CD14-positive monocyte (primary cell): Measurements from ENCODE around the gene TXNDC17. TPM values are rescaled to one million over a fixed set of nuclear protein-coding genes. Genes with fewer than 3 reads are reported as not detected.
A peak's percentile ranks its signal among the peaks of the same experiment; 100 is the strongest.

Experiments used
- DNase-seq, 3 donors: peaks; one replicate each; pipeline ENCODE4 v3.0.0-alpha.2; 2011 to 2022
- H2AFZ ChIP-seq: 2 replicates; pipeline ENCODE4 v1.6.0; 2012; ENCODE audit warnings: mild to moderate bottlenecking, low read depth, low read length, inconsistent platforms; ENCODE audit not compliant: insufficient read depth, poor library complexity, severe bottlenecking
- H3K27ac ChIP-seq, 2 donors: 1 replicate in 1 of 2; 2 replicates in 1 of 2; pipeline ENCODE4 v1.5.1; 2012 to 2013; ENCODE audit warnings: low read length in 2 of 2, control low read depth in 1 of 2, inconsistent platforms in 1 of 2, low read depth in 1 of 2, mild to moderate bottlenecking in 1 of 2
- H3K27me3 ChIP-seq, 2 donors: one replicate each; pipeline versions ENCODE4 v1.6.0 to v1.6.1; 2011 to 2013; ENCODE audit warnings: low read length in 2 of 2; ENCODE audit not compliant: control insufficient read depth in 2 of 2, insufficient read depth in 2 of 2
- H3K36me3 ChIP-seq, 2 donors: replicated peaks in 1 of 2; 1 replicate in 1 of 2; 2 replicates in 1 of 2; pipeline versions ENCODE4 v1.5.1 to v1.6.1; 2012 to 2013; ENCODE audit warnings: low read length in 2 of 2, control low read depth in 1 of 2, inconsistent platforms in 1 of 2, mild to moderate bottlenecking in 1 of 2; ENCODE audit not compliant: insufficient read depth in 2 of 2, control insufficient read depth in 1 of 2
- H3K4me1 ChIP-seq, 2 donors: 1 replicate in 1 of 2; 2 replicates in 1 of 2; pipeline versions ENCODE4 v1.5.1 to v1.6.1; 2012 to 2013; ENCODE audit warnings: low read length in 2 of 2, control low read depth in 1 of 2, inconsistent platforms in 1 of 2, mild to moderate bottlenecking in 1 of 2, moderate library complexity in 1 of 2; ENCODE audit not compliant: insufficient read depth in 2 of 2, control insufficient read depth in 1 of 2
- H3K4me2 ChIP-seq: replicated peaks from 2 replicates; pipeline ENCODE3; 2012; ENCODE audit warnings: low read length, moderate library complexity, mild to moderate bottlenecking; ENCODE audit not compliant: poor library complexity, severe bottlenecking; ENCODE audit errors: extremely low read depth
- H3K4me3 ChIP-seq, 3 experiments: fragments of 200-600 bp in 1 of 3; sonication (generic) in 1 of 3; replicated peaks in 1 of 3; 1 replicate in 2 of 3; 2 replicates in 1 of 3; pipeline ENCODE4 v1.5.1; 2011 to 2013; ENCODE audit warnings: low read length in 3 of 3, mild to moderate bottlenecking in 3 of 3, control low read depth in 2 of 3, low read depth in 2 of 3, inconsistent platforms in 1 of 3, moderate library complexity in 1 of 3
- H3K79me2 ChIP-seq: 2 replicates; pipeline ENCODE4 v1.6.0; 2012; ENCODE audit warnings: mild to moderate bottlenecking, control low read depth, inconsistent platforms, low read length, moderate library complexity; ENCODE audit not compliant: insufficient read depth
- H3K9ac ChIP-seq: 2 replicates; pipeline ENCODE4 v1.6.0; 2017; ENCODE audit warnings: low read length, mild to moderate bottlenecking; ENCODE audit not compliant: insufficient read depth, poor library complexity, severe bottlenecking
- H3K9me3 ChIP-seq, 2 donors: replicated peaks in 1 of 2; 1 replicate in 1 of 2; 2 replicates in 1 of 2; pipeline versions ENCODE4 v1.5.1 to v1.6.1; 2012 to 2013; ENCODE audit warnings: low read length in 2 of 2, control low read depth in 1 of 2; ENCODE audit not compliant: control insufficient read depth in 1 of 2, insufficient read depth in 1 of 2
- H4K20me1 ChIP-seq: 2 replicates; pipeline ENCODE4 v1.6.0; 2012; ENCODE audit warnings: mild to moderate bottlenecking, low read length, control low read depth, moderate library complexity; ENCODE audit not compliant: insufficient read depth
- H3K27ac Mint-ChIP-seq, 7 donors: one replicate each; pipeline ENCODE4 v1.8.0; 2020; ENCODE audit warnings: mild to moderate bottlenecking in 7 of 7, mixed read lengths in 7 of 7, moderate library complexity in 6 of 7, inconsistent platforms in 2 of 7
- H3K27me3 Mint-ChIP-seq, 3 donors: one replicate each; pipeline ENCODE4 v1.8.0; 2021 to 2022; ENCODE audit warnings: low read depth in 3 of 3, mild to moderate bottlenecking in 3 of 3, mixed read lengths in 3 of 3, moderate library complexity in 3 of 3, inconsistent platforms in 1 of 3
- H3K36me3 Mint-ChIP-seq, 2 donors: one replicate each; pipeline ENCODE4 v1.8.0; 2020; ENCODE audit warnings: mixed read lengths in 2 of 2, inconsistent platforms in 1 of 2, mild to moderate bottlenecking in 1 of 2
- H3K4me1 Mint-ChIP-seq: one replicate; pipeline ENCODE4 v1.8.0; 2020; ENCODE audit warnings: mild to moderate bottlenecking, mixed read lengths
- H3K4me3 Mint-ChIP-seq, 2 donors: one replicate each; pipeline ENCODE4 v1.8.0; 2020; ENCODE audit warnings: mild to moderate bottlenecking in 2 of 2, mixed read lengths in 2 of 2, moderate library complexity in 1 of 2
- H3K9me3 Mint-ChIP-seq, 7 donors: one replicate each; pipeline ENCODE4 v1.8.0; 2020 to 2022; ENCODE audit warnings: mixed read lengths in 7 of 7, mild to moderate bottlenecking in 6 of 7, moderate library complexity in 6 of 7, inconsistent platforms in 2 of 7
- WGBS: methylation state at CpG from one replicate; pipeline ENCODE4 v1.1.5; 2013; ENCODE audit warnings: missing lambda C conversion rate; ENCODE audit not compliant: insufficient coverage; 5-methylcytosine and 5-hydroxymethylcytosine counted together
- intact Hi-C, 2 donors: fragments of 100-400 bp; cut with micrococcal nuclease; formaldehyde crosslinking; loops; one replicate each; pipeline versions ENCODE4 v1.15.0 to v1.15.1; 2023
- polyA plus RNA-seq, 3 donors: library from polyadenylated mRNA; depleted of rRNA in 1 of 3; unstranded in 2 of 3; stranded (reverse) in 1 of 3; fragments of 300-500 nt in 2 of 3; fragments of >200 nt in 1 of 3; fragmentation: Illumina TruSeq in 2 of 3; gene quantifications; 1 replicate in 2 of 3; 2 replicates in 1 of 3; pipeline ENCODE4 v1.2.3, GENCODE V29; 2012 to 2021
- TF ChIP-seq, protein P1 (sequence below): fragments of 200-600 bp; IDR thresholded peaks from one replicate; pipeline ENCODE4 v1.8.0; 2022; ENCODE audit warnings: antibody characterized with exemption, mild to moderate bottlenecking

Gene TXNDC17
- polyA plus RNA-seq, 3 donors = 88.8 to 357 (median 319) TPM

GRCh38 chr17:6642592-6642991, 1.7 kb downstream of the TXNDC17 start:
- H3K9ac ChIP-seq = no peak overlapping the region
- no peak overlapping the region for H3K4me3 Mint-ChIP-seq
- no peak for DNase-seq
- H3K4me1 ChIP-seq = peaks cover 21 to 33% of the 10 kb centered on the region in 2 donors
- H3K79me2 ChIP-seq = peaks cover 43% of the 10 kb centered on the region
- peak overlapping the region in 1 of 7 donors; percentile 69 for H3K27ac Mint-ChIP-seq
- no peaks in the 10 kb centered on the region for H3K27me3 ChIP-seq
- H3K4me1 Mint-ChIP-seq = peaks cover 37% of the 10 kb centered on the region
- no peaks in the 10 kb centered on the region for H3K9me3 Mint-ChIP-seq
- peaks cover 32% of the 10 kb centered on the region for H4K20me1 ChIP-seq
- intact Hi-C loops = loop anchor here in 1 of 2 donors (10.0 kb wide), 1 partner anchor 168 kb away; no protein-coding TSS in a partner anchor
- H3K27me3 Mint-ChIP-seq = peaks cover 0 to 11% (median 3%) of the 10 kb centered on the region in 3 donors
- H3K36me3 ChIP-seq = peaks cover 20 to 49% of the 10 kb centered on the region in 2 donors
- TF ChIP-seq, protein P1, sequence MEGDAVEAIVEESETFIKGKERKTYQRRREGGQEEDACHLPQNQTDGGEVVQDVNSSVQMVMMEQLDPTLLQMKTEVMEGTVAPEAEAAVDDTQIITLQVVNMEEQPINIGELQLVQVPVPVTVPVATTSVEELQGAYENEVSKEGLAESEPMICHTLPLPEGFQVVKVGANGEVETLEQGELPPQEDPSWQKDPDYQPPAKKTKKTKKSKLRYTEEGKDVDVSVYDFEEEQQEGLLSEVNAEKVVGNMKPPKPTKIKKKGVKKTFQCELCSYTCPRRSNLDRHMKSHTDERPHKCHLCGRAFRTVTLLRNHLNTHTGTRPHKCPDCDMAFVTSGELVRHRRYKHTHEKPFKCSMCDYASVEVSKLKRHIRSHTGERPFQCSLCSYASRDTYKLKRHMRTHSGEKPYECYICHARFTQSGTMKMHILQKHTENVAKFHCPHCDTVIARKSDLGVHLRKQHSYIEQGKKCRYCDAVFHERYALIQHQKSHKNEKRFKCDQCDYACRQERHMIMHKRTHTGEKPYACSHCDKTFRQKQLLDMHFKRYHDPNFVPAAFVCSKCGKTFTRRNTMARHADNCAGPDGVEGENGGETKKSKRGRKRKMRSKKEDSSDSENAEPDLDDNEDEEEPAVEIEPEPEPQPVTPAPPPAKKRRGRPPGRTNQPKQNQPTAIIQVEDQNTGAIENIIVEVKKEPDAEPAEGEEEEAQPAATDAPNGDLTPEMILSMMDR = no peak
- H3K36me3 Mint-ChIP-seq = peaks cover 42 to 44% of the 10 kb centered on the region in 2 donors
- no peaks in the 10 kb centered on the region for H3K9me3 ChIP-seq
- no peak overlapping the region for H3K27ac ChIP-seq
- no peak overlapping the region for H2AFZ ChIP-seq
- no peak overlapping the region for H3K4me3 ChIP-seq
- no CpG with 5 or more reads among the region's 2 CpGs for WGBS
- H3K4me2 ChIP-seq = no peak overlapping the region

DNA sequence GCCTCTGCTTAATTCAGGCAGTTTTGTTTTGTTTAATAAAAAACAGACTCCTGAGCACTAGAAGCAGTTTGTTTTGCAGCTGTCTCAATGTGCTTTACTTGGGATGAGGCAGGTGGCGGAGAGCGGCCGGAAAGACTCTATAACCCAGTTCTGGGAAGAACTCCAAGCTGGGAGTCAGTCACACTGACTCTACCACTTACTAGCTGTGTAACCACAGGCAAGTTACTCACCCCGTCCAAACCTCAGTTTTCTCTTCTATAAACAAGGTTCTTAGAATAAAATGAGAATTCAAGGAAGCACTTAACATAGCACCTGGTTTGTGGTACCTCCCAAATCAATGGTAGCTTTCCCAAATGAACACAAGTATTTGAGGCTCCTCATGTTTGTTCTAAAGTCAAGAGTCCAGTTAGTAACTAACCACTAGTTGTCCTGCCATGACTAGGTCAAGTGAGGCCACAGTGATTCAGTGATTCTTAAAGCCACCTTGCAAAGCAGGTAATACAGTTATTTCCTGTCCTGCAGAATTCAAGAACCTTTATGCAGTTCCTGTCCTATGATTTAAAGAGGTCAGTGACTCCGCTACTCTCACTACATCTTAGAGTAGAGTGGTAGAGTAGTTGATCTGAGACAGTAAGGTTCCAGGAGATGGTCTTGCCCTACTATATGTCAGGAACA, 2.7 kb downstream of the TXNDC17 start:
- 100% methylated on average over 3 of the region's 5 CpGs for WGBS
- peaks cover 34% of the 10 kb centered on the region for H3K4me1 Mint-ChIP-seq
- no peak overlapping the region for H3K27ac Mint-ChIP-seq
- TF ChIP-seq, protein P1 = no peak
- peaks cover 20 to 59% of the 10 kb centered on the region in 2 donors for H3K36me3 ChIP-seq
- H3K79me2 ChIP-seq = peaks cover 51% of the 10 kb centered on the region
- peaks cover 42% of the 10 kb centered on the region for H4K20me1 ChIP-seq
- no peaks in the 10 kb centered on the region for H3K9me3 Mint-ChIP-seq
- peaks cover 0 to 11% (median 0%) of the 10 kb centered on the region in 3 donors for H3K27me3 Mint-ChIP-seq
- H3K36me3 Mint-ChIP-seq = peaks cover 50% of the 10 kb centered on the region in 2 donors
- no peaks in the 10 kb centered on the region for H3K9me3 ChIP-seq
- no peak overlapping the region for H3K4me2 ChIP-seq
- H3K27me3 ChIP-seq = no peaks in the 10 kb centered on the region
- H3K27ac ChIP-seq = no peak overlapping the region
- H3K4me1 ChIP-seq = peaks cover 21 to 32% of the 10 kb centered on the region in 2 donors
- no peak overlapping the region for H3K4me3 ChIP-seq
- H3K4me3 Mint-ChIP-seq = no peak overlapping the region
- intact Hi-C loops = loop anchor here in 1 of 2 donors (10.0 kb wide), 1 partner anchor 169 kb away; no protein-coding TSS in a partner anchor
- H3K9ac ChIP-seq = no peak overlapping the region
- no peak for DNase-seq
- H2AFZ ChIP-seq = no peak overlapping the region
